Renal cortical epithelial cell (primary cell): ENCODE data around the gene AGPAT1. TPM values are rescaled to one million over a fixed set of nuclear protein-coding genes. Genes with fewer than 3 reads are reported as not detected.
"Not testable (repeated sequence)": the region's sequence is repeated elsewhere in the genome, so short reads cannot be mapped to it uniquely, and the experiment has no call there.

Experiments used
- DNase-seq: peaks from one replicate; pipeline ENCODE4 v3.0.0-alpha.2; 2011; ENCODE audit warnings: low read depth
- total RNA-seq: library from RNA; depleted of rRNA; stranded (reverse); fragments of >200 nt; gene quantifications from 2 replicates; pipeline ENCODE4 v1.2.3, GENCODE V29; 2014

AGPAT1 gene, protein sequence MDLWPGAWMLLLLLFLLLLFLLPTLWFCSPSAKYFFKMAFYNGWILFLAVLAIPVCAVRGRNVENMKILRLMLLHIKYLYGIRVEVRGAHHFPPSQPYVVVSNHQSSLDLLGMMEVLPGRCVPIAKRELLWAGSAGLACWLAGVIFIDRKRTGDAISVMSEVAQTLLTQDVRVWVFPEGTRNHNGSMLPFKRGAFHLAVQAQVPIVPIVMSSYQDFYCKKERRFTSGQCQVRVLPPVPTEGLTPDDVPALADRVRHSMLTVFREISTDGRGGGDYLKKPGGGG
- total RNA-seq, result 9.9 and 30.8 TPM in 2 replicates

DNA sequence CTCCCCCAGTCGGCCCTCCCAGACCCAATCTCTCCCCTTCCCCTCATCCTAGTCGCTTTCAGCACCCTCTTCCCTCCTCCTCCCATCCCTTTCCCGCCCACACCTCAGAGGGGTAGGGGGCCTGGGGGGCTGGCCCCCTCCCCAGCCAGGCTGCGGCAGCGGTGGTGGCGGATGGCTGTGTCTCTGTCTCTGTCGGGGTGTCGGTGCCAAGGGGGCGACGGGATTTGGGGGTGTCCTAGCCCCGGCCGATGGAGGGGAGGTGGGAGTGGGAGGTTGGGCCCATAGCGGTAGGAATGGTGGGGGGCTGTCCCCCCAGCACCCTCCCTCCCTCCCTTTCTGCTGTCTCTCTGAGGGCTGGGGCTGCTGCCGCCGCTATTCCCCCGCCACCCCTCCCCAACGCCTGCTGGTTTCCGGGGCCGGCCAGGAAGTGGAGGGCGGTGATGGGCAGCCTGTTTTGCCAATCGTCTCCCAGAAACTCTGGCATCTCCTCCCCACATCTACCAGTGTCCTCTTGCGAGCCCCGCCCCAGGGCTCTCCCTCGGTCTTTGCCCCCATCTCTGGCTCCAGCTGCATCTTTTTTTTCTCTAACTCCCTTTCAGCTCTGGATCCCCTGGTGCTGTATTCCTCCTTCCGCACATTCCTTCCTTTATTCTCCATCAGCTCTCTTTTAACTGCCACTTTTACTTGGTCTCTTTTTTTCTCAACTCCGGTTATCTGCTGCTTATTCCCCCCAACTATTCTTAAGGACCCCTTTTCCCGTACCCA is at the start of gene AGPAT1:
TSS of gene AGPAT1 (minus strand) at position 374 of the 765 bp plus-strand sequence. CDS start 4,588 bp downstream, outside the sequence.
- peak; percentile 91 for DNase-seq

DNA sequence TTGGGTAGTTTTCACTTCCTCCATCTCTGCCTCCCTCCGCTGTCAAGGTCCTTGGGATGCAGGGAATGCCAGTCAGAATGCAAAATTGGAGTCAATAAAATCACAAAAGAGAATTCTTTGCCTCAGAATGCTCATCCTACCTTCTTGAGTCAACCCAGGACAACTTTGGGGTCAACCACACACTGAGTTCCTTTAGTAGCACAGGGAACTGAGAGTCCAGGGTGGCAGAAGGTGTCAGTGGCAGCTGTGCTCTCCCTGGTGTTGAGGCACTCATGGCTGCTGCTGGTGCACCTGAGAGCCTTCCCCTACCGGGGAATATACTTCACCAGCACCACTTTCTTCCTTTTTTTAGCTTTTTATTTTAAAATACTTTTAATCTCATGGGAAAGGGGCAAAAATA is 48.8 kb upstream of the AGPAT1 start:
- no peak for DNase-seq

DNA sequence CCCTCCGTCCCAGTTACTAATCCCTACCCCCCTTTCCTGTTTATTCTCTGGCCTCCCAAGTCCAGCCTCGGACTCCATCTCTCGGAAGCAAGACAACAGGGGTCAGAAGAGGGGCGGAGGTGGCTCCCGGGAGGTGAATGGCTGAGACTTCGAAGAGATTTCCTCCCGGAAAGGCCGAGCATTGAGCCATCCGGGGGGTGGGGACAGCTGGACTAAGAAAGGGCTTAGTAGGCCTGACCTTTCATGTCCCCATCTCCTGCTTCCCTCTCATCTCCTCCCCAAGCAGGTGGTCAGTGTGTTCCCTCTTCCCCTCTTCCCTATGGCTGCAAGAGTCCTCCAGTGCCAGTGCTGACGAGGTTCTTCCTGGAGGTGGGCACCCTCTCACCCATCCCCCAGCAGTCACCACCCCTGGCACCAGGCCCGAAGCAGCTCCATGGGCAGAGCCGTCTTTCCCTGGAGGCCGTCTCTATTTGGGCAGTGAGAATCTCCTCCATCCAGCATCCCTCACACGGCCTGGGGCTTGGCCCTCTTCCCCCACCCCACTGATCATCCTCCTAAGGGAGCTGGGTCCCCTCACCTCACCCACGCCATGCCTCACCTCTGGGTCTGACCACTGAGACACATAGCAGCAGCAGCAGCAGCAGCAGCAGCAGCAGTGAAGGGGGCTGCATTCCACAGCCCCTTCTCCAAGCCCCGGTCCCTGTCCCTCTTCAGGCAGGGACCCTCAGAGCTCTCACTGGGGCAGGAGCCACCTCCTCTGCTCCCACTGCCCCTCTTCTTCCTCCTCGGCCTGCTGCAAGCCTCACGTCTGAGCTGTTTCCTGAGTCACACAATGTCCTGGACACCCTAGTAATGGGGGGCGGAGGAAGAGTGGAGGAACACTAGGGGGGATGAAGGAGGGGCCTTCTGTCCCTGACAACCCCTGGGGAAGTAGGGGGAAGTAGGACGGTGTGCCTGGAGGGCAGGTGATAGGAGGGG is 47.7 kb upstream of the AGPAT1 start, which contains the start of gene NOTCH4:
TSS of gene NOTCH4 (minus strand) at position 810 of the 978 bp plus-strand sequence. CDS start at position 671, 139 bp downstream.
- no peak for DNase-seq

DNA sequence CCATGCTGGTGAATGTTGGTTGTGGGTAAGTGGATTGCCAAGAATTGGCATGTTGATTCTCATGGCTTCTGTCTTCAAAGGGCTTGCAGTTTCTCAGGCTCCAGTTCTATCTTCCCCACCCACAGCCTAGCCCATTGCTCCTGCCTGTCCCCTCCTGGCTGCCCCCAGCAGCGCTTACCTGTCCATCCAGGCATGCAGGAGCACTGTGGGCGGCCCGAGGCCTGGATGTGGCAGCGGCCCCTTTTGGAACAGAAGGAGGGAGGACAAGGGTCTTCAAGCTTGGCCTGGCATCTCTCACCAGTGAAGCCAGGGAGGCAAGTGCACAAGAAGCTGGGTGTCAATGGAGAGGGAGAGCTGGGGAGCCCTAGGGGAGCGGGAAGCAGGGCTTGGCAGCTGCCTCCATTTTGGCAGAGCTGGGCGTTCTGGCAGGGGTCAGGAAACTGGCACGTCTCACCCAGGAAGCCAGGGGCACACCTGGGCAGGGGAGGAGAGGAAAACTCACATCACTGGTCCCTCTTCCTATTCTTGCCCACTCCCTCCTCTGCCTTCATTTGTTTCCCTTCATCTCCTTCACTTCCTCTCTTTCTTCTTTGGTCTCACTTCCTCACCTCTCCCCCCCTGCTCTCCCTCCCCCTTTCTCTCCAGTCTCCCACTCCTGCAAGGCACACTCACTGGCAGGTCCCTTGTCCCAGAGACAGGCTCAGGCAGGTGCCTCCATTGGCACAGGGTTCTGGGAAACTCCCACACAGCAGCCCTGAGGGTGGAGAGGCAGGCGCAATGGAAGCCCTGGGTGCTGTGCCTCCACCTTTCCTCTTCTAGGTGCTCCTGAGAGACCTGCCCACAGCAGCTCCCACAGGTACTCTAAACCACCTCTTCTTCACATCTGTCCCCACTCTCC is 46.7 kb upstream of the AGPAT1 start:
- no peak for DNase-seq

DNA sequence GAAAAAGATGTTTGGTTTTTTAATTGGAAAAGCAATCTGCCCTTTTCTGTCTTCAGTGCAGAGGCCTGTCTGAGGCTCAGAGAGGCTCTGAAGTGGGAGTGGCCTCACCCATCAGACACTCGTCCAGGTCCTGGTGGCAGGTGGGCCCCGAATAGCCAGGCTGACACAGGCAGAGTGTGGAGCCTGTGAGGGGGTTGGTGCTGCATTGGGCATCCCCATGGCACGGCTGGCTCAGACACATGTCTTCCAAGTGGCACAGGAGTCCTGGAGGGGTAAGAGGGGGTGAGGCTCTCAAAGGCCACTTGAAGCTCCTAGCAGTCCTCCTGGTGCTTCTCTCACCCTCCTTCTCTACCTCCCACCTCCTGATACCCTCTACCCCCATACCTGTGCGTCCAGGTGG is 44.1 kb upstream of the AGPAT1 start:
- no peak for DNase-seq

DNA sequence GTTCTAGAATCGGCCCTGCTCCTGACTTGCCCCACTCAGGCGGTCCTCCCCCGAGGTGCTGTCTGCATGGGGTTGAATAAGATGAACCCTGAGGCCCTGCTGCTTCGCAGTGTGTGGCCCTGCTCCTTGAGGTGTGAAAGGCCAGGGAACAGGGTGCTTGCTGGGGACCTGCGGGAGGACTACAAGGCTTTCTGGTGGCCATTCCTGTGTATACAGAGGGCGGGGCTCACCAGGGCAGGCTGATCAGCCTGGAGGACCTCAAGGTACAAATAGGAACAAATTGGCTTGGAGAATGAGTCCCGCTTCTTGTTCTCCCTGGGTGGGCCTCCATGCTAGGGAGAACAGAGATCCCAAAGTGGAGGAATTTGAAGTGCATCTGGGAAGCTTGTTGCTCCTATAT is 42.3 kb upstream of the AGPAT1 start:
- no peak for DNase-seq

DNA sequence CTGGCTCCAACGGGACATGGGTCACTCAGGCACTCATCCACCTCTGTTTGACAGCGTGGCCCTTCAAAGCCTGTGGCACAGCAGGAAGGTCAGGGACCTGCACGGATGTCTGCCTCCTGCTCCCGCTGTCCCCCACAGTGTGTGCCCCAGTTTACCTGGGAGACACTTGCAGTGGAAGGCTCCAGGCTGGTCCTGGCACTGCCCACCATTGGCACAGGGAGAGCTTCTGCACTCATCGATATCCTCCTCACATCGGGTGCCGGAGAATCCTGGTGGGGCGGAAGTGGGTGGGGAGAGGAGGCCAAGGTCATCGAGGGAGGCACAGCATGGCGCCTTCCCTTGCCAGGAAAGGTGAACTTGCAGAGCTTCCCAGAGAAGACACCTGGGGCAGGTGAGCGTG is 41.1 kb upstream of the AGPAT1 start:
- DNase-seq, result no peak

DNA sequence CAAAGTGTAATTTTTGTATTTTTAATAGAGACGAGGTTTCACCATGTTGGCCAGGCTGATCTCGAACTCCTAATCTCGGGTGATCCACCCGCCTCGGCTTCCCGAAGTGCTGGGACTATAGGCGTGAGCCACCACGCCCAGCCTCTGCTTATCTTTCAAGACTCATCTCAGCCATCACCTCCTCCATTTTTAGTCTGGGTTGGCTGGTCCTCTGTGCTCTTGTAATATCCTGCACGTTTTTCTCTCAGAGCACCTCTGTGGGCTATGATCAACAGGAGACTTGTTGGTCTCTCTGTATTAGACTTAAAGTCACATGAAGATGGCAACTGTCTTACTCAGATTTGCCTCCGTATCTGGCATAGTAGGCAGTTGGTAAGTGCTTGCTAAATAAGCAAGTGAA is 40.4 kb upstream of the AGPAT1 start:
- DNase-seq, result no peak

DNA sequence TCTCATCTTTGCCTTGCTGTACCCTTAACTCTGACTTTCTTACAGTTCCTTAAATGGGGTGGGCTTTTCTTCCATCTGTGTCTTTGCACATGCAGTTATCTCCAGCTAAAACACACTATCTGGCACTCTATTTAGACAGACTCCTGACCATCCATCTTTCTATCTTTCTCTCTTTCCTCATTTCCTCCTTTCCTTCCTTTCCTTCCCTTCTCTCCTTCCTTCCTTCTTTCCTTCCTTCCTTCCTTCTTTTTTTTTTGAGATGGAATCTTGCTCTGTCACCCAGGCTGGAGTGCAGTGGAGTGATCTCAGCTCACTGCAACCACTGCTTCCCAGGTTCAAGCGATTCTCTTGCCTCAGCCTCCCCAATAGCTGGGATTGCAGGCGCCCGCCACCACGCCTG is 39.7 kb upstream of the AGPAT1 start:
- DNase-seq, result no peak

DNA sequence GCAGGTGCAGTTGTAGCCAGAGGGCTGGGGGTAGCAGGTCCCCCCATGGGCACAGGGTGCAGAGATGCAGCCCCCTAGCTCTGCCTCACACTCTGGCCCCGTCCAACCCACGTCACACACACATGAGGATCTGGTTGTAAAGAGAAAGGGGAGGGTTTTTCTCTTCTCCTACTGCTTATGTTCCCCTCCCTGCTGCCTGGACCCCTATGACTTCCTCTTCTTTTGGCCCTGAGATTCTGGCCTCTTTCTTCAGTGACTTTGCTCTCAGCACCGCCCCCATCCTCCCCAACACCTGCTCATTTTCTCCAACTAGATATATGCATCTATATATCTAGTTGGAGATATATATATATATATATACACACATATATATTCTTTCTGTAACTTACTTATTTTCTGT is 38.2 kb upstream of the AGPAT1 start:
- no peak for DNase-seq

DNA sequence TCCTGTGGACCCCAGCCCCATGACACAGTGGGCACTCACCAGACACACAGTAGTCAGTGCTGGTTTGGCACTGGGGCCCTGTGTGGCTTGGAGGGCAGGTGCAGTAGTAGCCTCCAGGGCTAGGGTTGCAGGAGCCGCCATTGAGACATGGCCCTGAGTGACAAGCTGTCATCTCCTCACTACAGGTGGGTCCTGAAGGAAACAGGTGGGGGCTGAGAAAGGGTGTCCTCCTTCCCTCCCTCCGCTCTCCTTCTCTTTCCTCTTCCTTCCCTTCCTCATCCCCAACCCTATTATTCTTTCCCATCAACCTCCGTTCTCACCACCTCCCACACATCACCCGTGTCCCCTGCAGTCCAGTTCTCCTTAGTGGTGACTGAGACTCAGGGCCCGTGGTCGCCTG is 37.8 kb upstream of the AGPAT1 start:
- no peak for DNase-seq

DNA sequence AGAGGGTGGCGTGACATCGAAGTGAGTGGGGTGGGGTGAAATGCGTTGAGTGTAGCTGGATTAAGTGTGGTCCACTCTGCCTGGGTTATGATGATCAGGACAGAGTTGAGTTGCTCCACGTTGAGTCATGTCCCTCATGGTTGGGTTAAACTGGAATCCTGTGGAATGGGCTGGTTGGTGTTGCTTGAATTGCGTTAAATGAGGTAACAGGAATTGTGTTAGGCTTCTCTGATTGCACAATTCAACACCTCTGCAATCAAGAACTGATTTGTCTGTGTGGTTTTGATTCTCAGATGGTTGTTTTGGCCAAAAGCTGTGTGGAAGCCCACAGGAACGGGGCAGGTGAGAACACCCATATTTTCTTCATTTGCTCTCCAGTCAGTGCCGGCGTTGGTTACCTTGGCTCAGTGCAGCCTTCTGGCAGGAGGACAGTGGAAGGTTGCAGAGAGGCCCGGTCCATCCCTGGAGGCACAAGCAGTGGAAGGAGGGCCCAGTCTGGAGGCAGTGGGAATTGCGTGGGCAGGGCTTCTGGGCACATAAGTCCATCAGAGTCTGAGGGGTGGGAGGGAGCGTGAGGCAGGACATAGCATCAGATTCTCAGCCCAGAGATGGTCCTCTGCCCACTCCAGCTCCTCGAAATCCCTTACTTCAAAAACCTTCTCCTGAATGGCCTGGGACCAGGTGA is 36.3 kb upstream of the AGPAT1 start:
- no peak for DNase-seq

DNA sequence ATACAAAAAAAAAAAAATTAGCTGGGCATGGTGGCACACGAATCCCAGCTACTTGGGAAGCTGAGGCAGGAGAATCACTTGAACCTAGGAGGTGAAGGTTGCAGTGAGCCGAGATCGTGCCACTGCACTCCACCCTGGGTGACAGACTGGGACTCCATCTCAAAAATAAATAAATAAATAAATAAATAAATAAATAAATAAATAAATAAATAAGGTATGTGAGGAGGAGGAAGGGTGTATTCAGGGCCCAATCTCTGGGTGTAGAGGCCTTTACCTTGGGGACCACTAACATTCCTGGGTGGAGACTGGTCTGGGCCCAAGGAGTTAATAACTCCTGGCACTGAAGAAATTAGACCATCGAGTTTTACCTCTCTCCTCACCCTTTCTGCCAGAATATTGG is 35.5 kb upstream of the AGPAT1 start:
- not testable (repeated sequence) for DNase-seq

DNA sequence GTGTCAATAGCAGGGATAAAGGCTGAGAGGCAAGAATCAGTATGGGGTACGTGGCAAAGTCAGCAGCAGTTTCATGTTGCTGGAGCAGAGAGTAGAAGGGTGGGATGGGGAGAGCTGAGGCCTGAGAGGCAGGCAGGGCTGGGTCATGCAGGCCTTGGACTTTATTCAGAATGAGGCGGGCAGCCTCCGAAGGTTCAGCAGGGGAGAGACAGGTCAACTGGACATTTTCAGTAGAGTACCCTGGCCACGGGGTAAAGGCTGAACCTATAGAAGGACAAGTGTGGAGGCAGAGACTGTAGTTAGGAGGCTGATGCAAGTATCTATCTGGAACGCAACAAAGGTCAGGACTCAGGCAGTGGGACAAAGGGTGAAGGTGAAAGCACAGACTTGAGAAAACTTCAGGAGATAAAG is 34.3 kb upstream of the AGPAT1 start:
- no peak for DNase-seq

DNA sequence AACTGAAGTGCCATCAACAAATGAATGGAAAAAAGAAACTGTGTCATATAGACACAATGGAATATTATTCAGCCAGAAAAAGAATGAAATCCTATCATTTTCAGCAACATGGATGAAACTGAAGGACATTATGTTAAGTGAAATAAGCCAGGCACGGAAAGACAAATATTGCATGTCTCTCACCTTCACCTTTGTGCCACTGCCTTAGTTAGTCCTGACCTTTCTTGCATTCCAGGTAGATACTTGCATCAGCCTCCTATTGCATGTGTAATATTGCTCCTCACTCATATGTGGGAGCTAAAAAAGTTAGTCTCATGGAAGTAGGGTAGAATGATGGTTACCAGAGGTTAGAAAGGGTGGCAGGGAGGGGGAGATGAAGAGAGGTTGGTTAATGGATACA is 33.1 kb upstream of the AGPAT1 start:
- DNase-seq, result no peak

DNA sequence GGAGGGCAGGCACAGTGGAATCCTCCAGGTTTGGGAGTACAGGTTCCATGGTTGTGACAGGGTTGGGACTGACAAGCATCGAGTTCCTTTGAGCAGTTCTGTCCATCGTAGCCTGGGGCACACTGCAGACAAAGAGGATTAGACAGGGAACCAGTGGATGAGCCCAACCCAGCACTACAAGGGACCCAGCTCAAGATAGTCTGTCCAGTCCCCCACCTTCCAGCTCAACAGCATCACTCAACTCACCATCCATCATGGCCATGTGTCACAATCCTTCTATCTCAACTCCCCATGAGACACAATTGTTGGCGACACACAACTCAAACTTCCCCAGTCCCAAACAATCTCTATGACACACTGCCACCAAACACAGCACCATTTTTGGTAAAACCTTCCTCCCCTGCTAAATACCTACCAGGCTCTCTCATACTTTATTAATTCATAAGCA is 28.4 kb upstream of the AGPAT1 start:
- no peak for DNase-seq

DNA sequence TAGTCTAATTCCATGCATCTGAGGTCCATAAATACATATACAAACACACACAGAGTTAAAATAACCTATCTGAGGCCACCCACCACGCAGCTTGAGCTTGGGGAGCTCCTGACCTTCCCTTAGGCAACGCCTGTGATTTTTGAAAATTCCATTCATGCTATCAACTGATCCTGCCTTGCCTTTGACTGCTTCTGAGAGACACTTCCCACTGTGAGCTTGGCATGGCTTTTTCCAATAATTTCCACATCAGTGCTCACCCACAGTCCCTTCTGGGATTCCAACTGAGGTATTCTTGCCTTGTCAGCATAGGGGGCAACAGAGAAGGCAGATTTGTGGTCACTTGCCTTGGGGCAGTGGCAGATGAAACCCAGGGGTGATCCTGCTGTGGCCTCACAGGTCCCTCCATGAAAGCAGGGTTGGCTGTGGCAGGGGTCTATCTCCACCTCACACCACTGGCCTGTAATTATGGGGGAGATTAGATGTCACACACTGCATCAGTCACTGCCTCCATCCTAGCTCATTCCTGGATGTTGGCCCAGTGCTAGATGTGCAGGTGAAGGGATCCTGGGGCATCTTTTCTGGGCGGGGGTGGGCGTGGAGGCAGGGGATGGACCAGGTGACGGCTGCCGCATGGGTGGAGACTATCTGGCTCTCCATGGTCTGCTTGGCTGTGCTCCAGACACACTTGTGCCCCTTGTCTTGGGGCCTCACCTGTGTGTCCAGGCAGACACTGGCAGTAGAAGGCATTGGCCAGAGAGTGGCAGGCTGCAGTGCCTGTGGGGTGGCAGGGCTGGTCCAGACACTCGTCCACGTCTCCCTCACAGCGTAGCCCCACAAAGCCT is 27.8 kb upstream of the AGPAT1 start:
- DNase-seq, result no peak

DNA sequence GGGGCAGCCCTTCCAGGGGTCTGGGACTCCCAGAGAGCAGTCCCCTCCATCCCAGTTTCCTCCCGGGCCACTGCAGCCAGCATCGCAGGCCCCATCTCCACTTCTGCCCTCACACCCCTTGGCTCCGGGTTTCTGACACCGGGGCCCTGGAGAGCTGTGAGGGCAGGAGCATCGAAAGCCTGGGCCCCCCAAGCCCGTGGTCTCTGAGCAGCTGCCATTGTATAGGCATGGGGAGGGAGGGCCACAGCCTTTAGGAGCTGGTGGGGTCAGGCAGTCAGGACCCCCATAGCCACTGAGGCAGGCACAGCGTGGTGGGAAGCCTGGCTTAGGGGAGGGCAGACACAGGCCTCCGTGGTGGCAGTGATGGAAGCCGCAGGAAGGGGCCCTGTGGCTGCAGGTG is 26.3 kb upstream of the AGPAT1 start:
- no peak for DNase-seq

DNA sequence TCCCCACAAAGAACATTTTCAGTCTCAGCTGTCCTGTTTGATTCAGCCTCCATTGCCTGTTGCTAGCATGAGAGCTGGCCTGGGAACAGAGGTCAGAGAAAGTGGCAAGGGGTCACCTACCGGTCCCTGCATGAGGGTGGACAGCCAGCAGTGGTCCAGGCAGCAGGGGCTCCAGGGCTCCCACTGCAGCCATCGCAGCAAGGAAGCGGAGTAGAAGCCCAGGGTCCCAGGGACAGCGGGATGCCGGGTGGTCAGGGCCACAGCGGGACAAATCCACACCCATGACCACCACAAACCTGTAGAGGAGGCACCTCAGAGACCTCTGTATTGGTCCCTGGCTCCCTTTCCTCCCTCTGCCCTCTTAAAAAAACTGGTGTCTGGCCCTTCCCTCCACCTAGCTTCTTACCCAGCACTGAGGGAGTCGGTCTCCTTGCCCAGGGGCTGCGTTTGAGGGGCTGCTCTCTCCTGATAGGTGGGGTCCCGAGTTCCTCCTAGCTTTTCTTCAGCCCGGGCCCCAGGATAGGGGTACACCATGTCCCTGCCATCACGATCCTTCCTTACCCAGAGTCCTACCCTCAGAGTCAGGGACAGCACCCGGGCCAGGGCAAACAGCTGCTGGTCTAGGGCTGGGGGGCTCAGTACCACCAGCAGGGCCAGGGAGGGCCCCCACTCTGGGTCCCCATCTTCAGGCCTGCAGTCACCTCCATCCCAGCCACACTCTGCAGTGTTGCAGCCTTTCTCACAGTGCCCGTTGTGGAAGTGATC is 25.0 kb upstream of the AGPAT1 start:
- no peak for DNase-seq
